H54 (cell line): ENCODE data around the gene CASP7.
"Not testable (repeated sequence)": the region's sequence is repeated elsewhere in the genome, so short reads cannot be mapped to it uniquely, and the experiment has no call there.

Experiments
- DNase-seq: peaks from one replicate; pipeline ENCODE4 v3.0.0; 2011; ENCODE audit warnings: low spot score, mixed read lengths; ENCODE audit not compliant: insufficient read length
- FAIRE-seq: peaks from 3 replicates; lab custom pipeline; 2011; peaks lifted over from hg19 to GRCh38; lab: Jason Lieb, UNC
- POLR2A ChIP-seq: IDR thresholded peaks from 2 replicates; pipeline ENCODE4 v1.6.1; 2011; ENCODE audit warnings: low read depth, mild to moderate bottlenecking, low read length

CASP7 gene

DNA sequence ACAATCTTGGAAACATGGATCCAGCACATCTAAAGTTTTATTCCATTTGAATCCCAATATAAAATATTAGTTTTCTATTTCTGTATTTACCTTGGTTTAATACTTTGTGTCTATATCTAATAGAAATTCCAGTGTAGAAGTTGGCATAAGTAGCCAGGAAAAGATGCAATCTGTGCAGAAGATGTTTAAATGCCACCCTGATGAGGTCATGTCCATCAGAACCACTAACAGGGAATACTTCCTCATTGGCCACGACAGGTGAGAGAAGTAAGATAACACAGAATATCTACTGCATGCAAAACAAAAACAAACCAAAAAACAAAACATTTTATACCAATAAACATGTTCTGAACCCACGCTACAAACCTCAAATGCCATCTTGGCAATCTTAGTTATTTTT, 87.5 kb downstream of the CASP7 start:
- DNase-seq (no peak), FAIRE-seq (no peak)
- TF ChIP-seq POLR2A = no peak

- DNase-seq (no peak), FAIRE-seq (no peak)
- no peak for TF ChIP-seq POLR2A
Observed at GRCh38 chr10:113770346-113770745, 90.6 kb downstream of the CASP7 start.

DNA sequence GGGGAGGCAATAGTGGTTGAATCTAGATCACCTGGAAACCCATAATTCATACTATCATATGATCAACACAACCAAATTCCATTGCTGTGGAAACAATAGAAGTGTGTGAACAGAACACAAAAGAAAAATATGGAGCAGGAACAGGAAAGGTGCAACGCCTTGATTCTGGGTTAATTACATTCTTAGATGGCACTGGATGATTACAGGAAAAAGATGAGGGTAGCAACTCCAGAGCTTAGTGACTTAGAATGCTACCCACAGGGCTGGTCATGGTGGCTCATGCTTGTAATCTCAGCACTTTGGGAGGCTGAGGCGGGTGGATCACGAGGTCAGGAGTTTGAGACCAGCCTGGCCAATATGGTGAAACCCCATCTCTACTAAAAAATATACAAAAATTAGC, 91.4 kb downstream of the CASP7 start:
- not testable (repeated sequence) for DNase-seq, FAIRE-seq

GRCh38 chr10:113775686-113776294, 96.1 kb downstream of the CASP7 start:
- DNase-seq (no peak), FAIRE-seq (no peak)
- no peak for TF ChIP-seq POLR2A

GRCh38 chr10:113776553-113776952, 96.8 kb downstream of the CASP7 start:
- no peak for TF ChIP-seq POLR2A
- DNase-seq (no peak), FAIRE-seq (no peak)
